Esophagus muscularis mucosa (tissue), 4 donors: ENCODE data around the gene RPL22.

Experiments used
- EP300 ChIP-seq: sonication (generic); formaldehyde crosslinking; IDR thresholded peaks from one replicate; pipeline ENCODE4 v1.6.1; 2017; ENCODE audit warnings: antibody characterized with exemption
- POLR2A ChIP-seq: fragments of 450-650 bp; IDR thresholded peaks from one replicate; pipeline ENCODE4 v1.6.1; 2017; ENCODE audit warnings: antibody characterized with exemption, moderate library complexity, mild to moderate bottlenecking, low read depth
- TF ChIP-seq, protein P1 (sequence below), 3 experiments: fragments of 200-600 bp in 2 of 3; fragments of 450-650 bp in 1 of 3; sonication (generic) in 2 of 3; IDR thresholded peaks; one replicate each; pipeline ENCODE4 v1.5.1; 2017 to 2019; ENCODE audit warnings: antibody characterized with exemption in 3 of 3, mild to moderate bottlenecking in 2 of 3, moderate library complexity in 1 of 3

GRCh38 chr1:6207075-6207885 is 7.9 kb upstream of the RPL22 start:
- TF ChIP-seq, protein P1, sequence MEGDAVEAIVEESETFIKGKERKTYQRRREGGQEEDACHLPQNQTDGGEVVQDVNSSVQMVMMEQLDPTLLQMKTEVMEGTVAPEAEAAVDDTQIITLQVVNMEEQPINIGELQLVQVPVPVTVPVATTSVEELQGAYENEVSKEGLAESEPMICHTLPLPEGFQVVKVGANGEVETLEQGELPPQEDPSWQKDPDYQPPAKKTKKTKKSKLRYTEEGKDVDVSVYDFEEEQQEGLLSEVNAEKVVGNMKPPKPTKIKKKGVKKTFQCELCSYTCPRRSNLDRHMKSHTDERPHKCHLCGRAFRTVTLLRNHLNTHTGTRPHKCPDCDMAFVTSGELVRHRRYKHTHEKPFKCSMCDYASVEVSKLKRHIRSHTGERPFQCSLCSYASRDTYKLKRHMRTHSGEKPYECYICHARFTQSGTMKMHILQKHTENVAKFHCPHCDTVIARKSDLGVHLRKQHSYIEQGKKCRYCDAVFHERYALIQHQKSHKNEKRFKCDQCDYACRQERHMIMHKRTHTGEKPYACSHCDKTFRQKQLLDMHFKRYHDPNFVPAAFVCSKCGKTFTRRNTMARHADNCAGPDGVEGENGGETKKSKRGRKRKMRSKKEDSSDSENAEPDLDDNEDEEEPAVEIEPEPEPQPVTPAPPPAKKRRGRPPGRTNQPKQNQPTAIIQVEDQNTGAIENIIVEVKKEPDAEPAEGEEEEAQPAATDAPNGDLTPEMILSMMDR (IDR thresholded peaks at IDR 0.05): no peak
- TF ChIP-seq POLR2A: no peak
- TF ChIP-seq EP300: no peak
